ENCODE measurements around the gene LRP5. TPM values are rescaled to one million over a fixed set of nuclear protein-coding genes. Genes with fewer than 3 reads are reported as not detected.

LRP5 gene
- polyA plus RNA-seq, 1 donor (not counting 4 experiments of a cell fraction or from before 2014, with no cell fraction given) = 6.6 TPM

GRCh38 chr11:68326334-68327215 is 14.2 kb downstream of the LRP5 start:
- H2AFZ ChIP-seq (ENCODE audit: control insufficient read depth, low read length) = no peak overlapping the region
- no peak overlapping the region for H3K27ac ChIP-seq (ENCODE audit: control insufficient read depth, insufficient read depth, low read length)
- peaks cover 70% of the 10 kb centered on the region for H3K79me2 ChIP-seq (ENCODE audit: control insufficient read depth, insufficient read depth, low read length)
- H3K9me1 ChIP-seq (ENCODE audit: control insufficient read depth, extremely low read depth, insufficient read depth, low read length) = no peaks in the 10 kb centered on the region
- FAIRE-seq = no peak
- H3K4me2 ChIP-seq (ENCODE audit: control insufficient read depth, extremely low read depth, insufficient read depth, low read depth, low read length) = no peak overlapping the region
- no peak overlapping the region for H3K4me3 ChIP-seq (ENCODE audit: control insufficient read depth in 2 of 3, extremely low read depth in 1 of 3, insufficient read depth in 2 of 3, low read depth in 1 of 3, low read length in 3 of 3)
- H3K9ac ChIP-seq (ENCODE audit: control insufficient read depth, extremely low read depth, insufficient read depth, low read length) = no peak overlapping the region
- TF ChIP-seq EZH2 (IDR thresholded peaks at IDR 0.05; ENCODE audit: low read length) (no peak), CTCF (optimal IDR thresholded peaks at IDR 0.05 in 1 of 3, IDR thresholded peaks at IDR 0.05 in 1 of 3, conservative IDR thresholded peaks at IDR 0.05 in 1 of 3; ENCODE audit: extremely low read depth in 1 of 3, insufficient read depth in 2 of 3, low read length in 3 of 3) (no peak)
- H3K27me3 ChIP-seq (ENCODE audit: control insufficient read depth, extremely low read depth, insufficient read depth, low read length) = no peaks in the 10 kb centered on the region
- peaks cover 24% of the 10 kb centered on the region for H3K4me1 ChIP-seq (ENCODE audit: control insufficient read depth, extremely low read depth, insufficient read depth, low read length)
- dilution Hi-C loops (cut with MboI; ENCODE audit: extremely low pct_ligation_motif_present, low sequenced_read_pairs) = no loop called here
- H3K36me3 ChIP-seq (ENCODE audit: control insufficient read depth in 2 of 2, extremely low read depth in 1 of 2, insufficient read depth in 2 of 2, low read length in 2 of 2) = no peaks in the 10 kb centered on the region
- H4K20me1 ChIP-seq (ENCODE audit: control insufficient read depth, extremely low read depth, insufficient read depth, low read length) = peaks cover 10% of the 10 kb centered on the region
- no peak for DNase-seq (ENCODE audit: low read depth, low spot score)
- no peaks in the 10 kb centered on the region for H3K9me3 ChIP-seq (ENCODE audit: control insufficient read depth, low read depth, low read length)

GRCh38 chr11:68327586-68328370 is 15.4 kb downstream of the LRP5 start:
- Histone ChIP-seq H3K9ac (ENCODE audit: control insufficient read depth, extremely low read depth, insufficient read depth, low read length) (peak overlapping the region; percentile 22), H3K79me2 (ENCODE audit: control insufficient read depth, insufficient read depth, low read length) (peaks cover 62% of the 10 kb centered on the region), H3K9me3 (ENCODE audit: control insufficient read depth, low read depth, low read length) (no peaks in the 10 kb centered on the region), H4K20me1 (ENCODE audit: control insufficient read depth, extremely low read depth, insufficient read depth, low read length) (peaks cover 10% of the 10 kb centered on the region), H2AFZ (ENCODE audit: control insufficient read depth, low read length) (no peak overlapping the region), H3K36me3 (ENCODE audit: control insufficient read depth in 2 of 2, extremely low read depth in 1 of 2, insufficient read depth in 2 of 2, low read length in 2 of 2) (no peaks in the 10 kb centered on the region), H3K9me1 (ENCODE audit: control insufficient read depth, extremely low read depth, insufficient read depth, low read length) (no peaks in the 10 kb centered on the region), H3K27me3 (ENCODE audit: control insufficient read depth, extremely low read depth, insufficient read depth, low read length) (no peaks in the 10 kb centered on the region), H3K4me2 (ENCODE audit: control insufficient read depth, extremely low read depth, insufficient read depth, low read depth, low read length) (no peak overlapping the region), H3K27ac (ENCODE audit: control insufficient read depth, insufficient read depth, low read length) (no peak overlapping the region), H3K4me3 (ENCODE audit: control insufficient read depth in 2 of 3, extremely low read depth in 1 of 3, insufficient read depth in 2 of 3, low read depth in 1 of 3, low read length in 3 of 3) (no peak overlapping the region), H3K4me1 (ENCODE audit: control insufficient read depth, extremely low read depth, insufficient read depth, low read length) (peaks cover 14% of the 10 kb centered on the region)
- dilution Hi-C loops (cut with MboI; ENCODE audit: extremely low pct_ligation_motif_present, low sequenced_read_pairs) = no loop called here
- DNase-seq (ENCODE audit: low read depth, low spot score) (no peak), FAIRE-seq (no peak)
- no peak for TF ChIP-seq CTCF (optimal IDR thresholded peaks at IDR 0.05 in 1 of 3, IDR thresholded peaks at IDR 0.05 in 1 of 3, conservative IDR thresholded peaks at IDR 0.05 in 1 of 3; ENCODE audit: extremely low read depth in 1 of 3, insufficient read depth in 2 of 3, low read length in 3 of 3)
- TF ChIP-seq EZH2 (IDR thresholded peaks at IDR 0.05; ENCODE audit: low read length) = no peak

Data from keratinocyte (primary cell).